Endothelial cell of umbilical vein (primary cell): ENCODE data around the gene HLA-DMA. TPM values are rescaled to one million over a fixed set of nuclear protein-coding genes. Genes with fewer than 3 reads are reported as not detected.

Experiments
- BruUV-seq: library from RNA; stranded (reverse); fragments of 400-500 nt; replicated peaks from 2 replicates; lab custom pipeline; 2021; lab: Mats Ljungman, UMichigan
- CTCF ChIA-PET: fragments of 300-600, 350-600 bp; sonication (Branson Sonifier 250); formaldehyde crosslinking; loops from one replicate; lab custom pipeline; 2021; ENCODE audit warnings: antibody characterized with exemption, inconsistent platforms; lab: Charles Lee
- POLR2A ChIA-PET: fragments of 300-600, 350-600 bp; sonication (Branson Sonifier 250); formaldehyde crosslinking; loops from one replicate; lab custom pipeline; 2021; ENCODE audit warnings: antibody characterized with exemption, inconsistent platforms; lab: Charles Lee
- DNase-seq: peaks from one replicate; pipeline ENCODE4 v3.0.0-alpha.2; 2011; ENCODE audit warnings: low read depth, low spot score
- FAIRE-seq: peaks from 2 replicates; lab custom pipeline; 2011; peaks lifted over from hg19 to GRCh38; lab: Jason Lieb, UNC
- H2AFZ ChIP-seq: 2 replicates; pipeline ENCODE4 v1.6.0; 2012; ENCODE audit warnings: low read depth, low read length, control low read depth, inconsistent platforms
- H3K27ac ChIP-seq: 2 replicates; pipeline ENCODE4 v1.5.1; 2011; ENCODE audit warnings: low read depth, mild to moderate bottlenecking, control low read depth, low read length, moderate library complexity; ENCODE audit not compliant: insufficient read depth
- H3K27me3 ChIP-seq, 2 experiments: 2 replicates each; pipeline versions ENCODE4 v1.6.0 to v1.6.1; 2011; ENCODE audit warnings: low read length in 2 of 2, mixed read lengths in 1 of 2; ENCODE audit not compliant: control insufficient read depth in 2 of 2, insufficient read depth in 2 of 2
- H3K36me3 ChIP-seq, 2 experiments: 2 replicates in 1 of 2; 3 replicates in 1 of 2; pipeline ENCODE4 v1.5.1; 2011; ENCODE audit warnings: low read length in 2 of 2, mild to moderate bottlenecking in 1 of 2, moderate library complexity in 1 of 2; ENCODE audit not compliant: control insufficient read depth in 2 of 2, insufficient read depth in 2 of 2; ENCODE audit errors: extremely low read depth in 1 of 2
- H3K4me1 ChIP-seq: 3 replicates; pipeline ENCODE4 v1.5.1; 2011; ENCODE audit warnings: mild to moderate bottlenecking, low read length; ENCODE audit not compliant: control insufficient read depth, insufficient read depth; ENCODE audit errors: extremely low read depth
- H3K4me2 ChIP-seq: 2 replicates; pipeline ENCODE4 v1.6.1; 2011; ENCODE audit warnings: low read length, control low read depth, mixed read lengths; ENCODE audit not compliant: insufficient read depth
- H3K4me3 ChIP-seq, 3 experiments: fragments of 200-600 bp in 1 of 3; sonication (generic), shearing (Covaris generic) in 1 of 3; replicated peaks in 1 of 3; 2 replicates each; pipeline ENCODE4 v1.5.1; 2011 to 2016; ENCODE audit warnings: control low read depth in 3 of 3, low read length in 3 of 3, mild to moderate bottlenecking in 2 of 3, inconsistent platforms in 1 of 3, low read depth in 1 of 3, moderate library complexity in 1 of 3; ENCODE audit not compliant: insufficient read depth in 1 of 3
- H3K79me2 ChIP-seq: 2 replicates; pipeline ENCODE4 v1.6.0; 2012; ENCODE audit warnings: low read length, inconsistent platforms; ENCODE audit not compliant: control insufficient read depth, insufficient read depth
- H3K9ac ChIP-seq: replicated peaks from 2 replicates; pipeline ENCODE3; 2011; ENCODE audit warnings: low read length, control low read depth; ENCODE audit not compliant: insufficient read depth; ENCODE audit errors: extremely low read depth
- H3K9me1 ChIP-seq: replicated peaks from 3 replicates; pipeline ENCODE4 v1.6.0; 2011; ENCODE audit warnings: mild to moderate bottlenecking, low read length; ENCODE audit not compliant: control insufficient read depth, insufficient read depth; ENCODE audit errors: extremely low read depth
- H3K9me3 ChIP-seq: replicated peaks from 2 replicates; pipeline ENCODE4 v1.5.1; 2012; ENCODE audit warnings: low read length, inconsistent platforms; ENCODE audit not compliant: control insufficient read depth, insufficient read depth
- H4K20me1 ChIP-seq: replicated peaks from 2 replicates; pipeline ENCODE3; 2011; ENCODE audit warnings: mild to moderate bottlenecking, low read length; ENCODE audit not compliant: control insufficient read depth, insufficient read depth; ENCODE audit errors: extremely low read depth
- FOS ChIP-seq: IDR thresholded peaks from 2 replicates; pipeline ENCODE4 v1.6.1; 2011; ENCODE audit warnings: mild to moderate bottlenecking, low read length, moderate library complexity, borderline replicate concordance; ENCODE audit not compliant: insufficient read depth
- GATA2 ChIP-seq: IDR thresholded peaks from 2 replicates; pipeline ENCODE4 v1.7.0; 2011; ENCODE audit warnings: low read depth, mild to moderate bottlenecking, moderate library complexity, mixed read lengths, low read length; ENCODE audit not compliant: insufficient read length, insufficient read depth
- JUN ChIP-seq: IDR thresholded peaks from 2 replicates; pipeline ENCODE4 v1.6.1; 2011; ENCODE audit warnings: borderline replicate concordance, low read depth; ENCODE audit not compliant: insufficient read length, insufficient read depth
- MYC ChIP-seq: IDR thresholded peaks from one replicate; pipeline ENCODE4 v1.6.1; 2011; ENCODE audit warnings: mild to moderate bottlenecking, low read depth, low read length
- POLR2A ChIP-seq: IDR thresholded peaks from 2 replicates; pipeline ENCODE4 v1.6.1; 2012; ENCODE audit warnings: low read depth, mild to moderate bottlenecking, control low read depth, low read length
- dilution Hi-C: fragments of 300-500 bp; cut with MboI; formaldehyde crosslinking; loops from one replicate; pipeline ENCODE4 v1.15.0; 2019; ENCODE audit warnings: low sequenced_read_pairs; ENCODE audit not compliant: extremely low pct_ligation_motif_present
- intact Hi-C: fragments of 100-400 bp; cut with micrococcal nuclease; formaldehyde crosslinking; loops from one replicate; pipeline ENCODE4 v1.10.0; 2022
- polyA plus RNA-seq, 4 experiments: library from polyadenylated mRNA; depleted of rRNA in 3 of 4; stranded (reverse) in 3 of 4; unstranded in 1 of 4; fragments of >200 nt; gene quantifications; 2 replicates each; pipeline versions ENCODE4 v1.2.1 to v1.2.3, GENCODE V29; 2011 to 2012; ENCODE audit warnings: missing spikeins in 1 of 4
- total RNA-seq: library from RNA; stranded (reverse); gene quantifications from 2 replicates; pipeline ENCODE4 v1.2.3, GENCODE V29; 2021

Gene HLA-DMA
- total and polyA plus RNA-seq, 2 donors (not counting 3 experiments of a cell fraction or from before 2014, with no cell fraction given), result 1.2 to 7.7 TPM

DNA sequence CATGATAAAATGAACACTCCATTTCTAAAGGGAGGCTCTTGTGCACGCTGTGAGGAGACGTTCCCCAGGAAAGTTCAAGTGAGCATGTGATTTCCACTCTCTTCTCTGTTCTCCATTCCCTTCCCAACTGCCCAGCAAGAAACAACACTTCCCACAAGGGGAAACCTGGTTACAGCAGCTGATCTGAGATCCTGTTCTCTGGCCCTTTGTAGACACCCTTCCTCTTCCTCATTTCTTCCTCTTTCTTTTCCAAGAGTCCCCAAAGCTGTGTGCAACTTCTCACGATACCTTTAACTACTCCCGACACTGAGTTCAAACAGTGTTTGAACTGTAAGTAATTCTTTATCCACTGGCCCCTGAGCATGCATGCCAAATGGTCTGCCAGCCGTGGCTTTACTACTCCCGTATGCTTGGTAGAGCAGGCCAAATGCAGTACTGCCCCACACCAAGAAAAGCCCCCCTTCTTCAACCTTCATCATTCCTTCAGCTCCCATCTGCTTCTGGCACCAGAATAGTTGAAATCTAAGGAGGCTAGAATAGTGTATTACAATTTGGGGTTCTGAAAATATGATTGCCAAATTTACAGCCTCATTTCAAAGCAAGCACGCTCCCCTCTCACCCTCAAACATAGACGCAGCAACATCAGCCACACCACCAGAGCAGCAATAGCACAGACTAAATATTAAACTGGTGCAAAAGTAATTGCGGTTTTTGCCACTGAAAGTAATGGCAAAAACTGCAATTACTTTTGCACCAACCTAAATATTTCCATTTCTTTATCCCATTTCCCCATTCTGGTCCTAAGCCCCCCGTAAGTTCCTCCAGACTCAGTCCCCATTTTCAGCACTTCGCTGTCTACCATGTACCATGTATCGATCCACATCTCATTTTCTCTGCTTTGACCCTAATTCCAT is 16.4 kb downstream of the HLA-DMA start:
- H4K20me1 ChIP-seq, result no peaks in the 10 kb centered on the region
- H3K79me2 ChIP-seq, result no peaks in the 10 kb centered on the region
- ChIA-PET POLR2A (interaction anchor here (3.6 kb wide), 1 partner anchor 35 kb away, joined by 30 read pairs; no protein-coding TSS in a partner anchor), CTCF (interaction anchor here (1.0 to 8.5 kb wide), 5 partner anchors 11 to 190 kb away, joined by 3 to 580 read pairs (median 59); partner anchors contain the start of gene HLA-DMA)
- no peaks in the 10 kb centered on the region for H3K9me1 ChIP-seq
- H3K4me1 ChIP-seq, result peaks cover 5% of the 10 kb centered on the region
- H3K27ac ChIP-seq, result no peak overlapping the region
- no peak overlapping the region for H2AFZ ChIP-seq
- no peak for FAIRE-seq
- no peak overlapping the region for H3K9ac ChIP-seq
- peaks cover 40 to 76% of the 10 kb centered on the region in 2 experiments for H3K27me3 ChIP-seq
- TF ChIP-seq JUN (no peak), GATA2 (no peak), MYC (no peak), FOS (no peak), POLR2A (no peak)
- no peaks in the 10 kb centered on the region for H3K36me3 ChIP-seq
- dilution Hi-C loops, result no loop called here
- no peaks in the 10 kb centered on the region for H3K9me3 ChIP-seq
- intact Hi-C loops, result no loop called here
- H3K4me3 ChIP-seq, result no peak overlapping the region
- DNase-seq, result no peak
- H3K4me2 ChIP-seq, result no peak overlapping the region
- no TSS peak for BruUV-seq
